HG03457 (cell line): Measurements from ENCODE around the gene PPM1J.
"Not testable (repeated sequence)": the region's sequence is repeated elsewhere in the genome, so short reads cannot be mapped to it uniquely, and the experiment has no call there.

Experiments used
- ATAC-seq: cut with Tn5 transposase; IDR thresholded peaks from one replicate; pipeline ENCODE4 v1.9.1; 2021; ENCODE audit warnings: moderate number of reproducible peaks; ENCODE audit not compliant: unreplicated experiment

The PPM1J gene

GRCh38 chr1:112721966-112722524 is 6.9 kb upstream of the PPM1J start:
- no peak for ATAC-seq

GRCh38 chr1:112721294-112721693 is 6.2 kb upstream of the PPM1J start:
- ATAC-seq = not testable (repeated sequence)

- no peak for ATAC-seq
Measured at GRCh38 chr1:112720800-112721199, 5.7 kb upstream of the PPM1J start.

GRCh38 chr1:112719706-112720105 is 4.6 kb upstream of the PPM1J start:
- ATAC-seq = no peak

GRCh38 chr1:112718691-112719418 is 3.7 kb upstream of the PPM1J start:
- no peak for ATAC-seq

- ATAC-seq = no peak
Measured at GRCh38 chr1:112717263-112717873, 2.2 kb upstream of the PPM1J start.

- peak; percentile 31 for ATAC-seq
Measured at GRCh38 chr1:112716133-112716720, 1.1 kb upstream of the PPM1J start.

- ATAC-seq = peak; percentile 15
Measured at GRCh38 chr1:112714313-112715263, 544 bp downstream of the PPM1J start.

GRCh38 chr1:112713466-112714312 is 1.4 kb downstream of the PPM1J start:
- ATAC-seq = no peak

GRCh38 chr1:112712701-112713128 is 2.4 kb downstream of the PPM1J start:
- no peak for ATAC-seq

GRCh38 chr1:112712191-112712590 is 2.9 kb downstream of the PPM1J start:
- ATAC-seq = no peak

GRCh38 chr1:112711670-112712069 is 3.5 kb downstream of the PPM1J start:
- no peak for ATAC-seq

GRCh38 chr1:112711041-112711440 is 4.1 kb downstream of the PPM1J start:
- ATAC-seq = no peak

- ATAC-seq = no peak
Measured at GRCh38 chr1:112710586-112710985, 4.5 kb downstream of the PPM1J start.

GRCh38 chr1:112710159-112710558 is 5.0 kb downstream of the PPM1J start:
- ATAC-seq = no peak

GRCh38 chr1:112708489-112708888 is 6.6 kb downstream of the PPM1J start:
- ATAC-seq = no peak

- ATAC-seq = no peak
Measured at GRCh38 chr1:112708002-112708448, 7.1 kb downstream of the PPM1J start.

- ATAC-seq = peak; percentile 38
Measured at GRCh38 chr1:112707221-112708001, 7.7 kb downstream of the PPM1J start.
